SU-DHL-6 (cell line): ENCODE measurements around the gene SEPTIN10.

Experiments
- H2AFZ ChIP-seq: fragments of 200-600 bp; sonication (generic); 2 replicates; pipeline ENCODE4 v1.6.1; 2014; ENCODE audit warnings: low read depth, mild to moderate bottlenecking, moderate library complexity, mixed read lengths, antibody characterized with exemption, low read length; ENCODE audit not compliant: severe bottlenecking
- H3F3A ChIP-seq: fragments of 200-600 bp; shearing (Covaris generic); 2 replicates; pipeline ENCODE4 v1.6.0; 2016; ENCODE audit warnings: antibody characterized with exemption, mild to moderate bottlenecking; ENCODE audit not compliant: insufficient read depth
- H3K27ac ChIP-seq: fragments of 200-600 bp; sonication (generic); 2 replicates; pipeline ENCODE4 v1.5.1; 2016; ENCODE audit warnings: low read depth, mild to moderate bottlenecking, low read length, moderate library complexity, mixed read lengths
- H3K27me3 ChIP-seq: fragments of 200-600 bp; sonication (generic), shearing (Covaris generic); 2 replicates; pipeline ENCODE4 v1.6.0; 2014; ENCODE audit warnings: mild to moderate bottlenecking, low read length
- H3K36me3 ChIP-seq: fragments of 200-600 bp; sonication (generic); 2 replicates; pipeline ENCODE4 v1.6.1; 2014; ENCODE audit warnings: mild to moderate bottlenecking, low read length, mixed read lengths
- H3K4me2 ChIP-seq: fragments of 300-600, 200-600 bp; shearing (Covaris generic), sonication (generic); 2 replicates; pipeline ENCODE4 v1.6.0; 2014; ENCODE audit warnings: low read length, low read depth, mild to moderate bottlenecking; ENCODE audit not compliant: poor library complexity, severe bottlenecking
- H3K4me3 ChIP-seq: fragments of 200-600 bp; sonication (generic); 2 replicates; pipeline ENCODE4 v1.5.1; 2014; ENCODE audit warnings: antibody characterized with exemption, low read length, mild to moderate bottlenecking, mixed read lengths; ENCODE audit not compliant: insufficient read depth, poor library complexity, severe bottlenecking
- H3K79me2 ChIP-seq: fragments of 200-600 bp; sonication (generic); 2 replicates; pipeline ENCODE4 v1.6.1; 2014; ENCODE audit warnings: mild to moderate bottlenecking, low read length, moderate library complexity; ENCODE audit not compliant: insufficient read depth
- H3K9ac ChIP-seq: fragments of 200-600 bp; sonication (generic); 2 replicates; pipeline ENCODE4 v1.7.0; 2014; ENCODE audit warnings: mild to moderate bottlenecking, low read length
- H3K9me2 ChIP-seq: fragments of 200-600 bp; sonication (generic); replicated peaks from 2 replicates; pipeline ENCODE4 v1.6.1; 2014; ENCODE audit warnings: low read length; ENCODE audit not compliant: insufficient read depth
- H3K9me3 ChIP-seq: fragments of 200-600 bp; sonication (generic); 2 replicates; pipeline ENCODE4 v1.6.1; 2014; ENCODE audit warnings: low read length, mixed read lengths; ENCODE audit not compliant: insufficient read depth
- H4K20me1 ChIP-seq: fragments of 200-600 bp; sonication (generic); 2 replicates; pipeline ENCODE4 v1.6.1; 2014; ENCODE audit warnings: low read depth, mild to moderate bottlenecking, antibody characterized with exemption, low read length, moderate library complexity, mixed read lengths
- EZH2phosphoT487 ChIP-seq: fragments of 200-600 bp; sonication (generic), shearing (Covaris generic); conservative IDR thresholded peaks from 2 replicates; pipeline ENCODE4 v1.6.1; 2018; ENCODE audit warnings: mild to moderate bottlenecking, antibody characterized with exemption, low read length, moderate library complexity, mixed read lengths

Gene SEPTIN10

GRCh38 chr2:109493176-109493935, 120.4 kb downstream of the SEPTIN10 start:
- H4K20me1 ChIP-seq = no peaks in the 10 kb centered on the region
- H3K4me3 ChIP-seq = no peak overlapping the region
- no peak overlapping the region for H3K27ac ChIP-seq
- no peaks in the 10 kb centered on the region for H3K79me2 ChIP-seq
- no peaks in the 10 kb centered on the region for H3K36me3 ChIP-seq
- H3K9me3 ChIP-seq = no peaks in the 10 kb centered on the region
- no peaks in the 10 kb centered on the region for H3K27me3 ChIP-seq
- no peak overlapping the region for H3K9ac ChIP-seq
- H3K4me2 ChIP-seq = no peak overlapping the region
- H3F3A ChIP-seq = no peaks in the 10 kb centered on the region
- no peak overlapping the region for H2AFZ ChIP-seq
- H3K9me2 ChIP-seq = no peaks in the 10 kb centered on the region
- TF ChIP-seq EZH2phosphoT487 = no peak
